Measurements from ENCODE around the gene ATP8A2.
A peak's percentile ranks its signal among the peaks of the same experiment; 100 is the strongest.

The ATP8A2 gene

DNA sequence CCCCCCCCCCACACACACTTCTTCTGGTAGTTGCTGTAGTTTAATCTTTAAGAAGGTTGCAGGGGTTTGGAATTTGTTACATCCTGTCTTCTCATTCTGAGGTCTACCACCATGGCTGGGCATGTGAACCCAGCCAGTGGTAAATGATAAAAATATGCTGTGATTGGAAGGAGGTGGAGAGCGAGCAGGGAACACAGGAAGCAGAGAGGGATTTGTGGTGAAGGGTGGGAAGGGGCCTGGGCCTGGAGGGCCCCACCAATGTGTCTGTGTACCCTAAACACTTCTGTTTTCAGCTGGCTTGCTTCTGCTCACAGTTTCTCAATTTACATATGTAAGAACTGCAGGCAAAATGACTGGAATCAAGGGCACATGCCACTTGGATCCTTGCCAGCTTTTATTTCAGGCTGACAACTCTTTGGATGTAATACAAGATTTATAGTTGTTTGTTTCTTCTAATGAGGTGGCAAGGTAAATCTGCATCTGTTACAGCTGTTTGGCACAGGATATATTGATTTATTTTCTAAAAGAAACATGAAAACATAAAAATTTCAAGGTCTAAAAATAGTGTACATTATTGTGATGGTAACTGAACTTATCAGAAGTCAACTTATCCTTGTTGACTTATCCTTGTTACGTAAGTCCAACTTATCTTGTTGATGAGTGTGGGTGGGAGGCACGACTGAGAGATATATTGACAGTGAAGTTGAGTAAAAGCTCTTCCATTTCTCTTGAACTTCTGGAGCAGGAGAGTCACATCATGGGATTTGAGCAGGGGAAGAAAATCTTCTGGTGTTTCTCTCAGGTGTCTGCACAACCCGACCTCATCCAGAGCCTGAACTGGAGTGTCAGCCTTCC lies 366.8 kb downstream of the ATP8A2 start:
- DNase-seq = peak; percentile 75

GRCh38 chr13:25739376-25739775 lies 367.6 kb downstream of the ATP8A2 start:
- no peak for DNase-seq

DNA sequence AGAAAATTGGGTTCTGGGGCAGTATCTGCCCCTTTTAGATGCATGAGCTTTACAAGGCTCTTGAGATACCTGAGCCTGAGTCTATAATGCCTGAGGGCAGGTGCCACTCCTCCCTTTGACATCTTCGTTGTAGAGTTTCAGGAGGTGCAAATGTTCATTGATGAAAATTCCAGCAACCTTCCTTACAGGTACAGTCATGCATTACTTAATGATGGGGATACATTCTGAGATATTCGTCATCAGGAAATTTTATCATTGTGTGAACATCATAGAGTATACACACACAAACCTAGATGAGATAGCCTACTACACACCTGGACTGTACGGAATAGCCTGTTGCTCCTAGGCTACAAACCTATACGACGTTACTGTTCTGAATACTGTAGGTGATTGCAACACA lies 370.0 kb downstream of the ATP8A2 start:
- no peak for DNase-seq

DNA sequence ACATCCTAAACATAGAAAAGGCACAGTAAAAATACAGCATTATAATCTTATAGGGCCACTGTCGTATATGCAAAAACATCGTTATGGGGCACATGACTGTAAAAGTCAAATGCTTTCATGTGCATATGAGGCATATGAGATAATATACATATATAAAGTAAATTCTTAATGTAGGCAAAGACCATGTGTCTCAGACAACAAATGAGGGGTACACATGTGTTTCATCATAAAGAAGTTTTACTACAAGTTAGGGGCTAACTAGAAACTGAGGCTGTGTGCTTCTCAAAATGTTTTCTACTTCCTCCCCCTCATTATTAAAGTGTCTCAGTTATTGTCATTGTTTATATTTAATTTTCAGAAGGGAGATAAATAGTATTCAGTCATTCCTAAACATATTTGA lies 370.4 kb downstream of the ATP8A2 start:
- DNase-seq = no peak

GRCh38 chr13:25743421-25743820 lies 371.6 kb downstream of the ATP8A2 start:
- no peak for DNase-seq

DNA sequence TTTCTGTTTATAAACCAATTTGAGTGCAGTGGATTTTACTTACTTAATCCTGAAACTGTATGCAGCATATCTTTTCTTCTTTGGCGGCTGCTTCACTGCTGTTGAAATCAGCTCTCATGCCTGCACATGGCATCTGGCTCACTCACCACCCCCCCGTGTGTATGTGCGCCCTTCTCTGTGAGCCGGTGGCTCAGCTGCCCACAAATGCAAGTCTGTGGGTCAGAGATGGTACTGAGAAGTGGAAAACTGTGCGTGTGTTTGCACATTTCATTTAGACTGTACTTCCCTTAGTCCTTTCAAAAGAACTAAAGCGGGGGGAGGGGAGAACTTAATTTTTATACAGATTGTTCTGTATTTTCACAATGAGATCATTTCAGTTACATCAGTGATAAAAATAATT lies 372.4 kb downstream of the ATP8A2 start:
- DNase-seq = no peak

DNA sequence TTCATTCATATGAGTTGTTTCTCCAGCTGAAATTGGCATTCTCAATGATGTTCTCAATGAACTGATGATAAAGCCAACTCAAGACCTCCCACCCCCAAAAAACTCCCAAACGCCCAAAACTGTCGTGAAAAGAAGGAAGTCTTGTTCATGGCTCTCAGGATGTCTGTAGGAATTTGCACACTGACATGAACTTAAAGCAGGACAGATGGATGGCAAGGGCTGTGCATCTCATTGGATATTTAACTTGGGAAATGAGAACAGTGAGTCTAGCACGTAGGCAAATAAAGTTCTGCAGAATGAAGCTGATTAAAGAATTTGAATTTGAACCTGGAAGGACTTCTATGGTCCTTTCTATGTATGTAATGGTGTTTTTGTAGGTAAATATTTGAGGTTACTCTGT lies 374.4 kb downstream of the ATP8A2 start:
- DNase-seq = no peak

- peak; percentile 82 for DNase-seq
Measured at GRCh38 chr13:25752957-25753551, 381.3 kb downstream of the ATP8A2 start.

GRCh38 chr13:25753976-25754375 lies 382.2 kb downstream of the ATP8A2 start:
- no peak for DNase-seq

GRCh38 chr13:25756251-25756650 lies 384.5 kb downstream of the ATP8A2 start:
- DNase-seq = no peak

GRCh38 chr13:25756912-25757311 lies 385.1 kb downstream of the ATP8A2 start:
- DNase-seq = no peak

- no peak for DNase-seq
Measured at GRCh38 chr13:25761041-25761440, 389.3 kb downstream of the ATP8A2 start.

- no peak for DNase-seq
Measured at GRCh38 chr13:25762281-25762680, 390.5 kb downstream of the ATP8A2 start.

DNA sequence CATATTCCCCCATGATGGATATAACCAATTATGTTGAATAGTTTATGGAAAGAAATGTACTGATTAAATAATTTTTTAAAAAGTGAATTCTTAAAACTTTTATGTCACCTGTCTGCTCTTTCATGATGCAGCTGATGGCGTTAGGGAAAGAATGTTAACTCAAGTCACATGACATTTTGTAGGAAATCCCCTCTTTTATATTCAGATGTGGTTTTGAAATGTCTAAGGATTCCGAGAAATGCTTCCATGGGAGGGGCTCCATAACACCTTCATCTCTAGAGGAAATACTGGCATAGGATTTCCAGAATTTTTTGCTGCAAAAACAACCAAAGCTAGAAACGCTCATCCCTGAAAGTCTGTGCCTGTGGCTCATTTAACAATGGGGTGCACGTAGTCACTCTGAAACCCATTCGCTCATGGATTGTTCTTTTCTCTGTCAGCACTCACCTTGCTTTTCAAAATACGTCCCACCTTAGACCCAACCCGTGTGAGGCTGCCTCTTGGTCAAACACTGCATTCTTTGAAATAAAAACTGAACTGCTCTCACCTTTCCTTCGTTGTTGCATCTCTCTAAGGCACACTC lies 391.1 kb downstream of the ATP8A2 start:
- DNase-seq = no peak

GRCh38 chr13:25764378-25764777 lies 392.6 kb downstream of the ATP8A2 start:
- no peak for DNase-seq

DNA sequence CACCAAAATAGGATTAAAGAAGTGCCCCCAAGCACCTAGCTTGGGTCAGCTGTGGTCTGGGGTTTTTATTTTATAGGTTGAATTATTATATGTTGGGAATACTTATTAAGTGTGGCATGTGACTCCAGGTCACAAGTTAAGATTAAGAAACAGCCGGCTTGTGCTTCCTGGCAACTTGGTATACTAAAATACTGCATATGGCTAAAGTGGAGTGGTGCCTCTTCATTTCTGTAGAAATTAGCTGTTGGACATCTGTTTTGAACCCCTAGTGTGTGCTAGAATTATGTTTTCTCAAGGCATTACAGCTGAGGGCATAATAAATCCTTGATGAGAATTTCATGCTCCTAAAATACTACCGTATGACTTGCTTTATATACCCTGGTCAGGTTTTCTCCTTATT lies 393.5 kb downstream of the ATP8A2 start:
- no peak for DNase-seq

GRCh38 chr13:25766576-25766975 lies 394.8 kb downstream of the ATP8A2 start:
- DNase-seq = no peak

- DNase-seq = no peak
Measured at GRCh38 chr13:25766991-25767390, 395.2 kb downstream of the ATP8A2 start.

DNA sequence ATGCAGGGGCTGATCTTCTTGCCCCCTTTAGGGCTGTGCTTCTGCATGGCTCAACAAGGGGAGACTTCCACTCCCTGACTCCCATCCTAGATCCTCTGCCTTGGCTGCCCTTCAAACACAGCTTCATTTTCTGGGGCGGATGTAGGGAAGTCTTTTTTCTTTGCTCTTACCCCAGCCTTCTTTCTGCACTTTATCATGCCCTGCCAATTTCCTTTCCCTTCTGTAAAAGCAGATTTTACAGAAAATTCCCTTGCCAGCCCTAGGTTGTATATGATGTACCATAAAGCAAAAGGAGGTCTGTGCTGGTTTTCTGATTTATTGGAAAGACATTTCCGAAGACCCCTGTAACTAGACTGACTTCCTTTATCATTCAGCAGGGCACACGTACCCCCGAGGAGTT lies 396.6 kb downstream of the ATP8A2 start:
- no peak for DNase-seq

DNA sequence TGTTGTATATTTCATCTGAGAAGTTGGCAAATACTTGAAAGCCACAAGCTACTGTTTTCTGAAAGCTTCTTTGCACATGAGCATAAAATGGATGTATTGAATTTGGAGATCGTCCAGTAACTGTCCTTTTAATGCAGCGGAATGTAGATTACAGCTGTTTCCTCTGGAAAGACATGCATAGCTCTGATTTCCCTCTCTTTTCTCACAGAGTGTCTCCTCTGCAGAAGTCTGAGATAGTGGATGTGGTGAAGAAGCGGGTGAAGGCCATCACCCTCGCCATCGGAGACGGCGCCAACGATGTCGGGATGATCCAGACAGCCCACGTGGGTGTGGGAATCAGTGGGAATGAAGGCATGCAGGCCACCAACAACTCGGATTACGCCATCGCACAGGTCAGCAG lies 397.1 kb downstream of the ATP8A2 start:
- peak; percentile 42 for DNase-seq

GRCh38 chr13:25770601-25771000 lies 398.8 kb downstream of the ATP8A2 start:
- DNase-seq = no peak

- peak; percentile 34 for DNase-seq
Measured at GRCh38 chr13:25771202-25771601, 399.4 kb downstream of the ATP8A2 start.

- DNase-seq = peak; percentile 40
Measured at GRCh38 chr13:25771641-25772478, 400.1 kb downstream of the ATP8A2 start.

All from fibroblast of skin of right quadriceps (primary cell).